ENCODE data around the gene POLR2J.

POLR2J gene

GRCh38 chr7:102425639-102426267, 53.0 kb downstream of the POLR2J start:
- peak overlapping the region; percentile 100 for H3K27ac ChIP-seq
- H3K27me3 ChIP-seq (ENCODE audit: insufficient read depth, low read depth), result no peaks in the 10 kb centered on the region
- H3K79me2 ChIP-seq (ENCODE audit: insufficient read depth, low read depth), result 0 out of 2 replicates have a peak, but pooled peaks cover 24% of the 10 kb centered on the region
- H3K4me1 ChIP-seq (ENCODE audit: low read depth, poor library complexity, severe bottlenecking), result peaks cover 99% of the 10 kb centered on the region
- peak overlapping the region; percentile 95 for H3K9ac ChIP-seq
- H3K4me3 ChIP-seq (IDR thresholded peaks at IDR 0.05; ENCODE audit: insufficient read depth, low read depth, low read length), result no peak overlapping the region
- no peak overlapping the region for H2AFZ ChIP-seq (ENCODE audit: low read depth)
- no peak for TF ChIP-seq CTCF (conservative IDR thresholded peaks at IDR 0.05; ENCODE audit: low read depth, low read length)
- no peaks in the 10 kb centered on the region for H3K36me3 ChIP-seq (ENCODE audit: insufficient read depth)
- H3K4me2 ChIP-seq, result peak overlapping the region; percentile 92
- no peaks in the 10 kb centered on the region for H4K20me1 ChIP-seq (ENCODE audit: insufficient read depth)

- Histone ChIP-seq H3K79me2 (ENCODE audit: insufficient read depth, low read depth) (peaks cover 24% of the 10 kb centered on the region; the same call in 1 of the 2 replicates), H3K27me3 (ENCODE audit: insufficient read depth, low read depth) (no peaks in the 10 kb centered on the region), H3K4me1 (ENCODE audit: low read depth, poor library complexity, severe bottlenecking) (peaks cover 99% of the 10 kb centered on the region), H3K9ac (peak overlapping the region; percentile 95), H3K27ac (peak overlapping the region; percentile 100), H3K36me3 (ENCODE audit: insufficient read depth) (no peaks in the 10 kb centered on the region), H4K20me1 (ENCODE audit: insufficient read depth) (no peaks in the 10 kb centered on the region), H3K4me2 (peak overlapping the region; percentile 92), H2AFZ (ENCODE audit: low read depth) (no peak overlapping the region), H3K4me3 (IDR thresholded peaks at IDR 0.05; ENCODE audit: insufficient read depth, low read depth, low read length) (no peak overlapping the region)
- TF ChIP-seq CTCF (conservative IDR thresholded peaks at IDR 0.05; ENCODE audit: low read depth, low read length), result no peak
Measured at GRCh38 chr7:102424787-102425218, 53.9 kb downstream of the POLR2J start.

DNA sequence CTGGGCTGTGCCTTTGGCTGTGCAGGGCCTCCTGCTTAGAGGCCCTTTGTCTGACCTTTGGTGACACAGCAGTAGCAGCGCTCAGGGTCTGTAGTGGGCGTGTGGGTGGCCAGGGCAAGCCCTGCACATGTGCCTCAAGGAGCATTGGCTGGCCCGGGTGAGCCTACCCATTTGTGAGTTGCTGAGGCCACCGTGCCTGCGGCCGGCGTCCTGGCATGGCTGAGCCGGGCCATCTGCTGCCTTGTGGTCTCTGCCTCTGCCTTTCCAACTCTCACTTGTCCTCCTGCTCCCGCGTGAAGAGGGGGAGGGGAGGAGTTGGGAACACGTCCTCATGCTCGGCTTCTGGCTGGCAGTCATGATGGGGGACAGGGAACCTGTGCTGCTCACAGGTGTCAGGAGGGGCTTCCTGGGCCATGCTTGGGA, 54.6 kb downstream of the POLR2J start:
- no peaks in the 10 kb centered on the region for H3K27me3 ChIP-seq (ENCODE audit: insufficient read depth, low read depth)
- peak overlapping the region; percentile 1; the same call in 1 of the 2 replicates for H2AFZ ChIP-seq (ENCODE audit: low read depth)
- TF ChIP-seq CTCF (conservative IDR thresholded peaks at IDR 0.05; ENCODE audit: low read depth, low read length), result no peak
- H3K36me3 ChIP-seq (ENCODE audit: insufficient read depth), result no peaks in the 10 kb centered on the region
- peak overlapping the region; percentile 92 for H3K4me2 ChIP-seq
- H3K4me1 ChIP-seq (ENCODE audit: low read depth, poor library complexity, severe bottlenecking), result peaks cover 99% of the 10 kb centered on the region
- H3K9ac ChIP-seq, result peak overlapping the region; percentile 95
- H3K27ac ChIP-seq, result peak overlapping the region; percentile 100
- no peaks in the 10 kb centered on the region for H4K20me1 ChIP-seq (ENCODE audit: insufficient read depth)
- H3K79me2 ChIP-seq (ENCODE audit: insufficient read depth, low read depth), result peaks cover 21% of the 10 kb centered on the region; the same call in 1 of the 2 replicates
- H3K4me3 ChIP-seq (IDR thresholded peaks at IDR 0.05; ENCODE audit: insufficient read depth, low read depth, low read length), result no peak overlapping the region

Data from KMS-11 (cell line).